Glutamatergic neuron (in vitro differentiated cells): ENCODE data around the gene MYF6. TPM values are rescaled to one million over a fixed set of nuclear protein-coding genes. Genes with fewer than 3 reads are reported as not detected.

Source experiments
- DNase-seq: peaks from one replicate; pipeline ENCODE4 v3.0.0; 2022
- H3K27ac Mint-ChIP-seq: one replicate; pipeline ENCODE4 v1.8.0; 2020; ENCODE audit warnings: mild to moderate bottlenecking, mixed read lengths, inconsistent platforms; ENCODE audit not compliant: unreplicated experiment
- H3K27me3 Mint-ChIP-seq: one replicate; pipeline ENCODE4 v1.8.0; 2020; ENCODE audit warnings: mild to moderate bottlenecking, moderate library complexity, mixed read lengths, inconsistent platforms; ENCODE audit not compliant: unreplicated experiment
- H3K36me3 Mint-ChIP-seq: one replicate; pipeline ENCODE4 v1.8.0; 2020; ENCODE audit warnings: mild to moderate bottlenecking, mixed read lengths, inconsistent platforms; ENCODE audit not compliant: unreplicated experiment
- H3K4me1 Mint-ChIP-seq: one replicate; pipeline ENCODE4 v1.8.0; 2020; ENCODE audit warnings: mild to moderate bottlenecking, low read depth, mixed read lengths, inconsistent platforms; ENCODE audit not compliant: unreplicated experiment
- H3K4me3 Mint-ChIP-seq: one replicate; pipeline ENCODE4 v1.8.0; 2020; ENCODE audit warnings: mild to moderate bottlenecking, mixed read lengths, inconsistent platforms; ENCODE audit not compliant: unreplicated experiment
- H3K9me3 Mint-ChIP-seq: one replicate; pipeline ENCODE4 v1.8.0; 2020; ENCODE audit warnings: mild to moderate bottlenecking, moderate library complexity, mixed read lengths, inconsistent platforms; ENCODE audit not compliant: unreplicated experiment
- total RNA-seq: library from RNA; stranded (reverse); fragmentation: NEBNext Ultra II Directional; extraction: Animal tissue kit (Norgen Biotek cat#: 25700); gene quantifications from one replicate; pipeline ENCODE4 v1.2.1, GENCODE V29; 2021; ENCODE audit not compliant: unreplicated experiment
- TF ChIP-seq, protein P1 (sequence below): fragments of 200-600 bp; sonication (generic); IDR thresholded peaks from one replicate; pipeline ENCODE4 v1.5.0; 2021; ENCODE audit not compliant: partially characterized antibody, unreplicated experiment

MYF6 gene
- total RNA-seq, 1 donor from 2014 or later = not detected

DNA sequence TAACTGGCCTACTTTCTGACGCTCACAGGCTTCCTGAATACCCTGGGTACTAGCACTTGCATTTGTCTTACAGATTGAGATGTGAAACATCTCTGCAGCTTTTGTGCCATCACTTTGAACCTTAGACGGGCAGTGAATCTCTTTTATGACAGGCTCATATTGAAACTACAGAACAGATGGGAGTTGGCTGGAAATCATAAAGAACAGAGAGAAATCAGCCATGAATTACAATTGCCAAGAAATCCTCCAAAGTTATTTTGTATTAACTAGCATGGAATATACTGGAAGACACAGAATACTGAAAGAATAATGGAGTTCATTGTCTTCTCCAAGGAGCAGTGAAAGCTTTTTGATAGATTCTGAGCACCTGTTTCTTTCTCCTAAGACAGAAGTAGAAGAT, 42.0 kb downstream of the MYF6 start:
- DNase-seq = no peak
- no peaks in the 10 kb centered on the region for H3K27me3 Mint-ChIP-seq
- no peak overlapping the region for H3K4me3 Mint-ChIP-seq
- no peaks in the 10 kb centered on the region for H3K36me3 Mint-ChIP-seq
- no peaks in the 10 kb centered on the region for H3K9me3 Mint-ChIP-seq
- no peaks in the 10 kb centered on the region for H3K4me1 Mint-ChIP-seq
- no peak overlapping the region for H3K27ac Mint-ChIP-seq
- TF ChIP-seq, protein P1, sequence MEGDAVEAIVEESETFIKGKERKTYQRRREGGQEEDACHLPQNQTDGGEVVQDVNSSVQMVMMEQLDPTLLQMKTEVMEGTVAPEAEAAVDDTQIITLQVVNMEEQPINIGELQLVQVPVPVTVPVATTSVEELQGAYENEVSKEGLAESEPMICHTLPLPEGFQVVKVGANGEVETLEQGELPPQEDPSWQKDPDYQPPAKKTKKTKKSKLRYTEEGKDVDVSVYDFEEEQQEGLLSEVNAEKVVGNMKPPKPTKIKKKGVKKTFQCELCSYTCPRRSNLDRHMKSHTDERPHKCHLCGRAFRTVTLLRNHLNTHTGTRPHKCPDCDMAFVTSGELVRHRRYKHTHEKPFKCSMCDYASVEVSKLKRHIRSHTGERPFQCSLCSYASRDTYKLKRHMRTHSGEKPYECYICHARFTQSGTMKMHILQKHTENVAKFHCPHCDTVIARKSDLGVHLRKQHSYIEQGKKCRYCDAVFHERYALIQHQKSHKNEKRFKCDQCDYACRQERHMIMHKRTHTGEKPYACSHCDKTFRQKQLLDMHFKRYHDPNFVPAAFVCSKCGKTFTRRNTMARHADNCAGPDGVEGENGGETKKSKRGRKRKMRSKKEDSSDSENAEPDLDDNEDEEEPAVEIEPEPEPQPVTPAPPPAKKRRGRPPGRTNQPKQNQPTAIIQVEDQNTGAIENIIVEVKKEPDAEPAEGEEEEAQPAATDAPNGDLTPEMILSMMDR = no peak

- Mint-ChIP-seq H3K4me3 (no peak overlapping the region), H3K27ac (no peak overlapping the region), H3K27me3 (no peaks in the 10 kb centered on the region), H3K4me1 (no peaks in the 10 kb centered on the region), H3K36me3 (no peaks in the 10 kb centered on the region), H3K9me3 (no peaks in the 10 kb centered on the region)
- DNase-seq = no peak
- TF ChIP-seq, protein P1 = no peak
Observed at GRCh38 chr12:80752464-80752863, 45.0 kb downstream of the MYF6 start.

- Mint-ChIP-seq H3K4me3 (no peak overlapping the region), H3K4me1 (no peaks in the 10 kb centered on the region), H3K9me3 (no peaks in the 10 kb centered on the region), H3K27ac (no peak overlapping the region), H3K36me3 (no peaks in the 10 kb centered on the region), H3K27me3 (no peaks in the 10 kb centered on the region)
- no peak for DNase-seq
- TF ChIP-seq, protein P1 = no peak
Observed at GRCh38 chr12:80754274-80754673, 46.8 kb downstream of the MYF6 start.

DNA sequence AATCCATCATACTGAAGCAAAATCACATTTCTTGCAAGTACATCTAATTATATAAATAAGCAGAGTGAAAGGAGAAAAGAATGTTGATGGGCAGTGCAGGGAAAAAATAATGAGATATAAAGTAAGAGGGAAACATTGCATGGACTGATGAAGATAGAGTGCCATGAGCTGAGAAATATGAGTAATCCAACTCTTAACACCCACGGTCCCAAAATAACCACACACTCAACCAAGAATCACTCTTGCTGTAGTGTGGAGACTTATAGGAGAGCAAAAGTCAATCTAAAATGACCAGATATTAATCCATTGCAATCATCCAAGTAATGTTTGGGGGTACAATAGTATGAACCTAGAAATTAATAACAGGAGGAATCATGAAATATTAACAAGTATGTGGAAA, 49.4 kb downstream of the MYF6 start:
- Mint-ChIP-seq H3K27ac (no peak overlapping the region), H3K9me3 (no peaks in the 10 kb centered on the region), H3K27me3 (no peaks in the 10 kb centered on the region), H3K4me1 (no peaks in the 10 kb centered on the region), H3K36me3 (no peaks in the 10 kb centered on the region), H3K4me3 (no peak overlapping the region)
- TF ChIP-seq, protein P1 = no peak
- no peak for DNase-seq

Other genes with a start within 250 kb of the MYF6 start
- gene MYF5, start 9.3 kb downstream of the MYF6 start, total RNA-seq = not detected
- gene LIN7A, start 230.3 kb downstream of the MYF6 start, total RNA-seq = 41.9 TPM